H1 (cell line): ENCODE measurements around the gene SETD1B.

Experiments used
- CTCF ChIP-seq, 3 experiments: IDR thresholded peaks; 1 replicate in 2 of 3; 2 replicates in 1 of 3; pipeline versions ENCODE4 v1.5.1 to v1.6.1; 2011; ENCODE audit warnings: low read length in 3 of 3, mild to moderate bottlenecking in 3 of 3, inconsistent platforms in 2 of 3, low read depth in 1 of 3, moderate library complexity in 1 of 3; ENCODE audit not compliant: insufficient read depth in 1 of 3; ENCODE audit errors: control extremely low read depth in 1 of 3
- EP300 ChIP-seq, 2 experiments: IDR thresholded peaks; 1 replicate in 1 of 2; 2 replicates in 1 of 2; pipeline ENCODE4 v1.6.1; 2011 to 2012; ENCODE audit warnings: low read depth in 2 of 2, low read length in 2 of 2, mild to moderate bottlenecking in 2 of 2, borderline replicate concordance in 1 of 2, inconsistent platforms in 1 of 2, moderate library complexity in 1 of 2
- GABPA ChIP-seq: IDR thresholded peaks from 2 replicates; pipeline ENCODE4 v1.6.1; 2011; ENCODE audit warnings: mild to moderate bottlenecking, low read length, moderate library complexity, borderline replicate concordance; ENCODE audit not compliant: insufficient read depth
- HDAC2 ChIP-seq, 2 experiments: fragments of 300-600 bp in 1 of 2; sonication (generic) in 1 of 2; IDR thresholded peaks; 2 replicates each; pipeline ENCODE4 v1.6.1; 2011 to 2012; ENCODE audit warnings: low read depth in 2 of 2, low read length in 2 of 2, mild to moderate bottlenecking in 2 of 2, moderate library complexity in 2 of 2, borderline replicate concordance in 1 of 2, inconsistent platforms in 1 of 2
- POLR2A ChIP-seq, 2 experiments: IDR thresholded peaks; 1 replicate in 1 of 2; 2 replicates in 1 of 2; pipeline ENCODE4 v1.6.1; 2011; ENCODE audit warnings: low read depth in 2 of 2, low read length in 2 of 2, mild to moderate bottlenecking in 2 of 2; ENCODE audit errors: control extremely low read depth in 1 of 2
- POLR2AphosphoS5 ChIP-seq: IDR thresholded peaks from 2 replicates; pipeline ENCODE4 v1.6.1; 2011; ENCODE audit warnings: low read depth, low read length
- RAD21 ChIP-seq, 2 experiments: IDR thresholded peaks in 1 of 2; conservative IDR thresholded peaks in 1 of 2; 2 replicates each; pipeline ENCODE4 v1.6.1; 2011; ENCODE audit warnings: low read depth in 2 of 2, low read length in 2 of 2, improper control_type of control experiment in 1 of 2, inconsistent platforms in 1 of 2, mild to moderate bottlenecking in 1 of 2, moderate library complexity in 1 of 2
- SP1 ChIP-seq: IDR thresholded peaks from 2 replicates; pipeline ENCODE4 v1.6.1; 2011; ENCODE audit warnings: low read depth, low read length
- SP2 ChIP-seq: IDR thresholded peaks from 2 replicates; pipeline ENCODE4 v1.6.1; 2012; ENCODE audit warnings: mild to moderate bottlenecking, low read length, inconsistent platforms
- SUZ12 ChIP-seq: fragments of 200-600 bp; sonication (generic); IDR thresholded peaks from 2 replicates; pipeline ENCODE4 v1.6.1; 2012; ENCODE audit warnings: mild to moderate bottlenecking, inconsistent platforms, low read length, moderate library complexity, mixed read lengths

GRCh38 chr12:121795034-121795968, 8.5 kb upstream of the SETD1B start:
- TF ChIP-seq POLR2A (IDR thresholded peaks at IDR 0.05; ENCODE audit: control extremely low read depth in 1 of 2, low read depth in 2 of 2, low read length in 2 of 2) (no peak; a peak in 1 of 3 replicates), GABPA (no peak), EP300 (IDR thresholded peaks at IDR 0.05; ENCODE audit: borderline replicate concordance in 1 of 2, low read depth in 2 of 2, low read length in 2 of 2) (0 out of 3 replicates have a peak, but pooled peaks of 1 of the 2 experiments have one; percentile 6), HDAC2 (IDR thresholded peaks at IDR 0.05; ENCODE audit: borderline replicate concordance in 1 of 2, low read depth in 2 of 2, low read length in 2 of 2) (0 out of 4 replicates have a peak, but pooled peaks of 1 of the 2 experiments have one; percentile 8), POLR2AphosphoS5 (peak; percentile 36; the same call in 1 of the 2 replicates), CTCF (IDR thresholded peaks at IDR 0.05; ENCODE audit: control extremely low read depth in 1 of 3, insufficient read depth in 1 of 3, low read depth in 1 of 3, low read length in 3 of 3) (peak in 2 of 3 experiments; percentile 97 to 98; a peak in 3 of 4 replicates), SUZ12 (no peak), SP2 (no peak), RAD21 (IDR thresholded peaks at IDR 0.05 in 1 of 2, conservative IDR thresholded peaks at IDR 0.05 in 1 of 2; ENCODE audit: low read depth in 2 of 2, low read length in 2 of 2) (peak; percentile 93 to 96), SP1 (no peak)
